Naive B cell (primary cell): Measurements from ENCODE around the gene HAPSTR1. TPM values are rescaled to one million over a fixed set of nuclear protein-coding genes. Genes with fewer than 3 reads are reported as not detected.

Experiments
- ATAC-seq, 2 donors: fragments of 150-1000 bp; cut with Tn5 transposase; 2 replicates each; pipeline ENCODE4 v1.10.0; 2021; ENCODE audit warnings: low read depth in 2 of 2, mild to moderate bottlenecking in 2 of 2, moderate library complexity in 2 of 2
- DNase-seq: peaks from one replicate; pipeline ENCODE4 v3.0.0; 2022
- H3K27ac Mint-ChIP-seq, 6 donors: one replicate each; pipeline ENCODE4 v1.8.0; 2020 to 2022; ENCODE audit warnings: mild to moderate bottlenecking in 6 of 6, mixed read lengths in 6 of 6, moderate library complexity in 5 of 6, inconsistent platforms in 2 of 6
- H3K27me3 Mint-ChIP-seq, 3 donors: one replicate each; pipeline ENCODE4 v1.8.0; 2021 to 2022; ENCODE audit warnings: mixed read lengths in 3 of 3, mild to moderate bottlenecking in 1 of 3
- H3K36me3 Mint-ChIP-seq, 2 donors: one replicate each; pipeline ENCODE4 v1.8.0; 2020 to 2022; ENCODE audit warnings: mixed read lengths in 2 of 2, inconsistent platforms in 1 of 2, mild to moderate bottlenecking in 1 of 2
- H3K4me1 Mint-ChIP-seq, 3 donors: one replicate each; pipeline ENCODE4 v1.8.0; 2020 to 2022; ENCODE audit warnings: mixed read lengths in 3 of 3, inconsistent platforms in 1 of 3, mild to moderate bottlenecking in 1 of 3, moderate library complexity in 1 of 3
- H3K4me3 Mint-ChIP-seq, 8 donors: one replicate each; pipeline ENCODE4 v1.8.0; 2020 to 2022; ENCODE audit warnings: mild to moderate bottlenecking in 8 of 8, mixed read lengths in 8 of 8, moderate library complexity in 8 of 8, inconsistent platforms in 2 of 8
- H3K9me3 Mint-ChIP-seq, 7 donors: one replicate each; pipeline ENCODE4 v1.8.0; 2020 to 2022; ENCODE audit warnings: mixed read lengths in 7 of 7, mild to moderate bottlenecking in 5 of 7, inconsistent platforms in 2 of 7, moderate library complexity in 1 of 7
- polyA plus RNA-seq, 6 donors: library from polyadenylated mRNA; unstranded; fragments of 300-500 nt; fragmentation: Illumina TruSeq; gene quantifications; one replicate each; pipeline ENCODE4 v1.2.3, GENCODE V29; 2021; ENCODE audit warnings: low read depth in 6 of 6

Gene HAPSTR1
- polyA plus RNA-seq, 6 donors from 2014 or later, result 10.1 to 24.8 (median 14.5) TPM

DNA sequence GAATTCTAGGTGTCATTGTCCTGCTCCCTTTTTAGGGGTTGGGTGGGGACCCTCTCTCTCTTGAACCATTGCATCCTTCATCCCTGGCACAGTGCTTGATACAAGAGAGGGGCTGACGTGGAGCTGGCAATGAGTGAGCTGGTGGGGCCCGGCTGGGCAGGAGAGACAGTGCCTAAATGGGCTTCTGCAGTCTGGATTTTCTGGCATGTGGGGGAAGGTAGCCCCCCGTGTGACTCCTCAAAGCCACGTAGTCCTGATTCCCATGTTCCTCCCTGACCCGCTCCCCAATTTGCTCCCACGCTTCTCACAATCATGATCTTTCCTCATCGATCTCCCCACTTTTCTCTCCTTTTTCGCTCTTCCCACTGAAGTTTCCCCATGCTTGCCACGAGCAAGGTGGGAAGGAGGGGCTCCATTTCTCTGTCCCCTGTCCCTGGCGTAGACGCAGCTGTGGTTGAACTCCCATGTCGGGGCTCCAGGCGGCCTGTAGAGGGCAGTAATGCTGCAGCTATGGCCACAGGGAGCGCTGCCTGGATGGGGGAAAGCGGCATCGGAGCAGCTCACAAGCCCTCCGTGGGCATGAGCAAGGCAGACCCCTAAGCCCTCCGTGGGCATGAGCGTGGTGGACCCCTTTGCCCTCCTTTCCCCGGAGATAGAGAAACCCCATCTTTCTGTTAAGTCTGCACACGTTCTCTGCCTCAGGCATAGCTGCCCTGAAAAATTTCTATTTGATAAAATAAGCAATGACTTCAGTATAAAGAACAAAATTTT, 47.5 kb downstream of the HAPSTR1 start:
- peak; percentile 60 to 72 for ATAC-seq
- Mint-ChIP-seq H3K4me3 (peak overlapping the region in 6 of 8 donors; percentile 29 to 81 (median 56)), H3K36me3 (peaks cover 0 to 4% of the 10 kb centered on the region in 2 donors)

DNA sequence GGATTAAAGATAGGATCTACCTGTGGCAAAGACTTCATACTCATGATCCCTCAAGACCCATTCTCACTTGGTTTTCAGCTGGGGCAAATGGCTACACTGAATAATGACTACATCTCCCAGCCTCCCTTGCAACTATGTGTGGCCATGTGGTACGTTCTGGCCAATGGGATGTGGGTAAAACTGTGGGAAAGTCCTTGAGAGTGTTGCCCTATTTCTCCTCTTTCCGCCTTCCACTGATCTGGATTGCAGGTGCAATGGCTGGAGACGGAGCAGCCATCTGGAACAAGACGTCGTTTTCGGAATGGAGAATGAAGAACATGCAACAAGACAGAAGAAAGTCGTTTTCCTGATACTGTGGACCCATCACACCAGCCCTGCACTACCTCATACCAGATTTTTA, 48.5 kb downstream of the HAPSTR1 start:
- Mint-ChIP-seq H3K9me3 (no peaks in the 10 kb centered on the region), H3K4me1 (peaks cover 25 to 40% (median 30%) of the 10 kb centered on the region in 3 donors), H3K27me3 (peaks cover 0 to 17% (median 6%) of the 10 kb centered on the region in 3 donors), H3K27ac (peak overlapping the region in 2 of 6 donors; percentile 47 to 54), H3K36me3 (peaks cover 0 to 4% of the 10 kb centered on the region in 2 donors), H3K4me3 (peak overlapping the region in 1 of 8 donors; percentile 28)
- ATAC-seq (peak; percentile 56 to 73), DNase-seq (no peak)

More for the DNA sequence above, 47.5 kb downstream of the HAPSTR1 start:
- peak; percentile 52 for DNase-seq
- Mint-ChIP-seq H3K27me3 (peaks cover 0 to 13% (median 2%) of the 10 kb centered on the region in 3 donors), H3K4me1 (peaks cover 26 to 44% (median 36%) of the 10 kb centered on the region in 3 donors), H3K27ac (peak overlapping the region in 3 of 6 donors; percentile 14 to 89 (median 82)), H3K9me3 (no peaks in the 10 kb centered on the region)

Other genes with a start within 250 kb of the HAPSTR1 start
- 10 to 100 TPM; 37.0 to 62.1 (median 50.3) TPM for gene CARHSP1, start 222.6 kb upstream of the HAPSTR1 start, polyA plus RNA-seq
- gene LITAFD, start 209.3 kb upstream of the HAPSTR1 start, polyA plus RNA-seq, result not detected
- gene USP7, start 127.7 kb upstream of the HAPSTR1 start, polyA plus RNA-seq, result 10 to 100 TPM in 4 of 6 donors, 1 to 10 TPM in 2; 4.4 to 21.5 (median 12.2) TPM